HG03378 (cell line): ENCODE data around the gene VGLL4.

Experiments used
- ATAC-seq: cut with Tn5 transposase; IDR thresholded peaks from one replicate; pipeline ENCODE4 v1.9.1; 2021; ENCODE audit warnings: mild to moderate bottlenecking, moderate library complexity; ENCODE audit not compliant: unreplicated experiment

Gene VGLL4

DNA sequence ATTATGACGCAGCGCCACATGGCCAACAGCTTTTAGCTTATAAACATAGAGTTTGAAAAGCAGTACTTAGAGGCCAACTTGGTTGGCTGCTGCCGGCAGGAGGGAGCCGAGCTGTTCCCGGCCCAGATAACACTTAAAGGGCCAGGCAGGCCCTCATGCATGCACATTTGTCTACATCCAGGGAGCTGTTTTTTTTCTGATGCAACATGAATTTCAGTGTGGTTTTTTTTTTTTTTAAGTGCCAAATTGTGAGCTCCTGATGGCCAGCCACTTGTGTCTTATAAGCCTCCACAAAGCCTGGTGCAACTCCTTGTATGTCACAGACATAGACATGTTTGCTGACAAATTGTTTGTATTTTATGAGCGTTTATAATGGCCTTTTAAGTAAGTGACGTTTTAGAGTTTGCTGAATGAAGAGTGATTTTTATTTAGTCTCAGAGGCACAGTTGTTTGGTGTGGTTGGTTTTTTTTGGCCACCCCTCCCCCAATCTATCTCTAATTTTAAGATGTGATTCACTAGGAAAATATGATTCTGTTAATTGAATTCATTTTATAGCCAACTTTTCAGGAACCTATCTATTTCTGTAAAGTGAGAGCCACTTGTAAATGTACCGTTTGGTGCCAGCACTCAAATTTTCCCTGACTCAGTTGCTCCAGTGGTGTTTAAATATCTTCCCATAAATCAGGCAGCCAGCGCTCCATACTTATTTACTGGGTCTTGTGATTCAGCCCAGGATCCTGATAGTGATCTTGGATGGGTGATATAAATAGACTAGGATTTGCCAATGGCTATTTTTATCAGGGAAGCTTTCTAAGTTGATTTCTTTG lies 134.3 kb downstream of the VGLL4 start:
- ATAC-seq, result no peak

DNA sequence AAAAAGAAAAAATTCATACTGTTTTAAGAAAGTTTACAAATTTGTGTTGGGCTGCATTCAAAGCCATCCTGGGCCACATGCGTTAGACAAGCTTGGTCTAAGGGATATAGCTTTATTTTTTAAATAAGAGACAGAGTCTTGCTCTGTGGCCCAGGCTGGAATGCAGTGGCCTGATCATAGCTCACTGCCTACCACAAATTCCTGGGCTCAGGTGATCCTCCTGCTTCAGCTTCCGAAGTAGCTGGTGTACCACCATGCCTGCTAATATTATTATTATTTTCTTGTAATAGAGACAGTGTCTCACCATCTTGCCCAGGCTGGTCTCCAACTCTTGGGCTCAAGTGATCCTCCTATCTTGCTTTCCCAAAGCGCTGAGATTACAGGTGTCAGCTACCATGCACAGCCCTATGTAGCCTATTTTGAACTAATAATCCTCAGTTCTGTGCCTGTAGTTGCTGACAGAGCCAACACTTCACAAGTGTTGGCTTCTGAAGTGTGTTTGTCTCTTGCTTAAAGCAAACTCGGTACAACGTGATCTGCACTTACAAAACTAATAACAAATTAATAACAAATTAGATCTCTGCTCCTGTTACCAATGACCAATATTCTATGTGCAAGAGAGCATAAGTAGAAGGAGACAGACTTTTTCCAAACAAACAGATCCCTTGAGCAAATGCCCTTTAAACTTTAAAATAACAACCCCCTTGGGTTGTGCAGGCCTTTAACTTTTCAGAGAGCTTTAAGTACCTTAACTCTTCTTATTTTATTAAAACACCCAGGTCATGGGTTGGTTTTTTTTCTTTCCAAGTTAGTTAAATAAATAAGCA lies 135.2 kb downstream of the VGLL4 start:
- ATAC-seq, result no peak

DNA sequence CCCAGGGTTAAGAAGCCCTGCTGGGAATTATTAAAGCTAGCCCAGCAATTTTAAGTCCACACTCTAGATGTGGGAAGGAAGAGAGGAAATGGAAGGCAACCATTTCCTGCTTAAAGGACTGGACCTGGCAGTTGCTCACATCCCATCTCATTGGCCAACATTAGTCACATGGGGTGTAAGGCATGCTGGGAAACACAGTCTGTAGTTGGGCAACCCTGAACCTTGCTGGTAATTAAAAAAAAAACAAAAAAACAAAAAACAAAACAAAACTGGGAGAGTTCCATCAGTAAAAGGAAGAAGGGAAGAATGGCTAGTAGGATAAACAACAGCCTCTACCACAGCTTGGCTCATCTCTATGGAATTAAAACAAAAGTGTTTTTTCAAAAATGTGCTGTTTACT lies 136.0 kb downstream of the VGLL4 start:
- no peak for ATAC-seq
